HK-2 (cell line): ENCODE data around the gene CCDC63.

ENCODE experiments used
- DNase-seq: peaks from one replicate; pipeline ENCODE4 v3.0.0-alpha.2; 2018; ENCODE audit not compliant: unreplicated experiment

The CCDC63 gene

DNA sequence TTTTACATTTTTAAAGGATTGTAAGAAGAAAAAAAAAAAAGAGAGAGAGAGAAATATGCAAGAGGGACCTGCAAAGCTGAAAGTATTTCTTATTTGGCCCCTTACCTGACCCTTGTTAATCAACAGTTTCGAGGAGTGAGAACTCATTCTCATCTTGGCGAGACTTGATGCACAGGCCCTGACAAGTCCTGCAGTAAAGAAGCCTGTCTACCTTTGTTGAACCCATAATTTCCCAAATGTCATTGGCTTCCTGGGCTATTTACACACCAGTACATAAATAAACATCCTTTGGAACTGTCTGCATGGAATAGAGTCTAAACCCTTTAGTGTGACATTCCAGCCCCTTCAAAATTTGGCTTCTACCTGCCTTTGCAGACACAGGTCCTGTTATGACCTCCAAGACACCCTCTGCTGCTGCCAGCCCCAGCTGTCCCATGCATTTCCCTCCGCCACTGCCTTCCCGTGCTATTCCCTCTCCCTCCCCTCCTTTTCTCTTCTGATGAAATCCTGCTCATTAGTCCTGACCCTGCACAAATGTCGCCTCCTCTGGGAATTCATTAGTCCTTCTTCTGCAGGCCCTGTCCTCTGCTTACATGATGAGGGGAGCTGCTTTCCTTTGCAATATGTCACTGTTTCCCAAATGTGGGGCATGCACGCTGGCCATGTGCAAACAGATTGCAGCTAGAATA lies 38.5 kb downstream of the CCDC63 start:
- DNase-seq = no peak

DNA sequence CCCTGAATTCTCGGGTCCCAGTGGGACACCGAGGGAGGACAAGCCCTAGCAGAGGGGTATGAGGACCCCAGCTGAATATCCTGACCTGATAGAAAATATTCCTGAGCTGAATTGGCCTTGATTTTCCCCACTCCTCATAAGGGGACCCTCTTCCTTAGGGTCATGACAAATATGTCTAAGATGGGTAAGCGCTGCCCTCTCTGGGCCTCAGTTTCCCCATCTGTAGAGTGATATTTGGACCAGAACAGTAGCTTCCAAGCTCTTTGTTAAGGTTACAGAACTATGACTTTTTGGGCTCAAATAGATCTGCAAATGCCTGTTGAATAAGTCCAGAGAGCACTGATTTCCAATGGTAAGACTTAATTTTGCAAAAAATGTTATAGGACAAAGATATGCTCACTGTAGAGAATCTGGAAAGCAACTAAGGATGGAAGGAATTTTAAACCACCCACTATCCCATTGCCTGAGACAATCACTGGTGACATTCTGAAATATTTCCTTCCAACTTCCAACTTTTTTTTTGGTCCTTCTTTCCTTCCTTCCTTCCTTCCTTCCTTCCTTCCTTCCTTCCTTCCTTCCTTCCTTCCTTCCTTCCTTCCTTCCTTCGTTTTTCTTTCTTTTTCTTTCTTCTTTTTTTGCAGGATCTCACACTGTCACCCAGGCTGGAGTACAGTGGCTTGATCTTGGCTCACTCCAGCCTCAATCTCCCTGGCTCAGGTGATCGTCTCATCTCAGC lies 41.6 kb downstream of the CCDC63 start:
- no peak for DNase-seq

DNA sequence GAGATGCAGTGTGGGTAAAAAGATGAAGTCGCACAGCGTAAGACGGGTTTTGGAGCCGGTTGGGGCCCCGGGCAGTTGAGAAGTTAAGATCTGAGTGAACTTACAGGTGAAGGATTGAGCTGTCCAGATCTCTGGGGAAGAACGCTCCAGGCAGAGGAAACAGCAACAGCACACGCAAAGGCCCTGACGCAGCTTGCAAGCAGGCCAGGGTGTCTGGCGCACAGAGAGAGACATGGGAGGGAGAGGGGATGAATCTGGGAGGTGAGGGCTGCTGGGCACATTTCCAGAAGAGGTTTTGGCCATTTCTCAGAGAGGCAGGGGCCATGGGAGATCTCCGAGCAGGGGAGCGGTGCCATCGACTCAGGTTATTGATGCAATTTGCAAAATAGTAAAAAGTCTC lies 42.6 kb downstream of the CCDC63 start:
- DNase-seq = no peak

- no peak for DNase-seq
Measured at GRCh38 chr12:110893956-110894355, 47.2 kb downstream of the CCDC63 start.

DNA sequence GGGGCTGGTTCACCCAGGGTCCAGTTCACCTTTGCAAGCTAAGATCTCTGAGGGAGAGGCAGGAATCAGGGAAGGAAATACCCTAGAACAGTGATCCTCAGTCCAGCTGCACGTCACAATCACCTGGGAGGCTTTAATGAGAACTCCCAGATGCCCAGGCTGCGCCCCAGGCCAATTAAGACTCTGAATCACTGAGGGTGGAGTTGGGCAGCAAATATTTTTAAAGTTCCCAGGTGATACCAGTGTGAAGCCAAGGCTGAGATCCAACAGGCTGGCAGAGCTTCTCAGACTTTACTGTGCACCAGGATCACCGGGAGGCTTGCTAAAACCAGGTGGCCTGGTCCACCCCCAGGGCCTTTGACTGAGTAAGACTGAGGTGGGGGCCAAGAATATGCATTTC lies 49.8 kb downstream of the CCDC63 start:
- DNase-seq = no peak

GRCh38 chr12:110901401-110901800 lies 54.6 kb downstream of the CCDC63 start:
- DNase-seq = no peak

DNA sequence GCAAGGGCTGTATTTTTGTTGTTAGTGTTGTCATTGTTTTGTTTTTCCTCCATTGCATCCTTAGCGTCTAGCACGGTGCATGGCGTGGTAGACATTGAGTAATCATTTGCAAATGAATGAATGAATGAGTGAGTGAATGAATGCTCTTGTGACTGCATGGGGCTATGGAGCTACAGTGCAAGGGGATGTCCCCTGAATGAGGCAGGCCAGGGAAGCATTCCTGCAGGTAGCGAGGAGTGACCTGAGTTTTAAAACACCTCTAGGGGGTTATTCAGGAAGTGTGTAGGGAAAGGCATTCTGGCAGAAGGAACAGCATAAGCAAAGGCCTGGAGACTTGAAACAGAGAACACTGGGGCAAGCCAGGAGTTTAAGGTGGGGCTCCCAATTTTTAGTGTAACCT lies 56.7 kb downstream of the CCDC63 start:
- DNase-seq = no peak

- no peak for DNase-seq
Measured at GRCh38 chr12:110906083-110906482, 59.3 kb downstream of the CCDC63 start.

GRCh38 chr12:110906516-110906915 lies 59.7 kb downstream of the CCDC63 start:
- no peak for DNase-seq

DNA sequence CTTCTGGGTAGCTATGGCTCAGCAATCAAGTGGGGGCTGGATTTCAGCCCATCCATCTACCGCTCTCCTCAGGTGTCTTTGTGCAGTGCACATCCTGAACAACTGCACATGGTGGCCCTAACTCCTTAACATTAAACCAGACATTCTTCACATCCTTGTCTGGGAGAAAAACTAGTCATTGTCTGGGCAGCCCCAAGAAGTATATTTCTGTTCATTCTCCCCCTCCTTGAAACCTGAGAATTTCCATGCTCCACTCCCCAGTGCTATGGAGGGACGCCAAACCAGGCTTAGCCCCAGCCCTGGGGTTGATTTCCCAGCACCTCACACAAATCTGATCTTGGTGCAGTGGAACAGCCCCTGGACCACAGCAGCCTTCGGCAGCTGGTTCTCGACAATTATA lies 60.2 kb downstream of the CCDC63 start:
- no peak for DNase-seq

- no peak for DNase-seq
Measured at GRCh38 chr12:110907583-110907982, 60.8 kb downstream of the CCDC63 start.

DNA sequence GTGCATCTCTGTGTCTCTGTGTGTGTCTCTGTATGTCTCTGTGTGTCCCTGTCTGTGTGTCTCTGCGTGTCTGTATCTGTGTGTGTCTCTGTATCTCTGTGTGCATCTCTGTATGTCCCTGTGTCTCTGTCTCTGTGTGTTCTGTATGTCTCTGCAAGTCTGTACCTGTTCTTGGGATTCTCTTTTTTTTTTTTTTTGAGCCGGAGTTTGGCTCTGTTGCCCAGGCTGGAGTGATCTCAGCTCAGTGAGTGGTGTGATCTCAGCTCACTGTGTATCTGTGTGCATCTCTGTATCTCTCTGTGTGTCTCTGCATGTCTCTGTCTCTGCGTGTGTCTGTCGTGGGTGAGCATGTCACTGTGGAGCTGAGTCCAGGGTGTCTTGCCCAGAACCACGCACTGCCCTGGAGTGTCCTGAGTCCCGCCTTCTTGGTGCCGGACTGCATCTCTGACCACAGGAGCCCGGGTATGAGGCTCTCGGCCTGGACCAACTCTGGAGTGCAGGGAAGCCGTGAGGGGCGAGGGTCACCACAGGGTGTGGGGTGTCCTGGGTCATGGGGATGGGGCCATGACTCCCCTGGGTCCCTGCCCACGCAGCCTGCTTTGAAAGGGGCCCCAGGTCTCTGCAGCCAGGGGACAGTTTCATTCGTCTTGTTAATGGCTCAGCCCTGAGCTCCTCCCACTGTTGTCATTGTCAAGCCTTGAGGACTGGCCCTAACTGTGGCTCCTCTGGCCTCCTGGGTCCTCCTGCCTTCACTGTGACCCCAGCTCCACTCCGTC lies 61.8 kb downstream of the CCDC63 start:
- DNase-seq = no peak

- DNase-seq = no peak
Measured at GRCh38 chr12:110912263-110912662, 65.5 kb downstream of the CCDC63 start.

DNA sequence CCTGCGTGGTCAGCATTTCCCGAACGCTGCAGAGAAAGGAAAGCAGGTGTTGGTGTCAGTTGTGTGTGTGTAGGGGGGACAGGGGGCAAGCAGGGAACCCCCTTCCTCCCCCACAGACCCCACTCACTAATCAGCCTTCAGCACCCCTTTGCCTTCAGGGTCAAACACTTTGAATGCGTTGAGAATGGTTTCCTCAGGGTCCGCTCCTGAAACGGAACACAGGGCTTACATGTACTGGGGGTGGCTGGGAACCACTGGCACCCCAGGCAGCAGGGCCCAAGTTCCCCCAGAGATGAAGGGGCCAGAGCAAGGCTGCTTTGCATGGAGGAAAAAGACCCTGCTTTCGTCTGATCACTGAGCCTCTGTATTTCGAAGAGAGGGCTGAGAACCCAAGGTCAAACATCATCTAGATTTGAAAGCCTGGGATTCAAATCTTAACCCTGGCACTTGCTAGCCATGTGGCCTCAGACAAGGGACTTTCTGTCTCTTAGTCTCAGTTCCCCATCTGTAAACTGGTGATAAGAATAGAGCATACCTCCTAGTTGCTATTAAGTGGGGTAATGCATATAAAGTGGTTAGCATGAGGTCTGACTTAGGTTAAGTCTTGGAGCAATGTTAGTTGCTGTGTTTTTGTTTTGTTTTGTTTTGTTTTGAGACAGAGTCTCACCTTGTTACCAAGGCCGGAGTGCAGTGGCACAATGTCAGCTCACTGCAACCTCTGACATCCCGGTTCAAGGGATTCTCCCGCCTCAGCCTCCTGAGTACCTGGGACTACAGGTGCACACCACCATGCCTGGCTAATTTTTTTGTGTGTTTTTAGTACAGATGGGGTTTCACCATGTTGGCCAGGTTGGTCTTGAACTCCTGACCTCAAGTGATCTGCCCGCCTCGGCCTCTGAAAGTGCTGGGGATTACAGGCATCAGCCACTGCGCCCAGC lies 66.6 kb downstream of the CCDC63 start:
- DNase-seq = no peak

GRCh38 chr12:110916295-110916875 lies 69.6 kb downstream of the CCDC63 start:
- no peak for DNase-seq

GRCh38 chr12:110917467-110917866 lies 70.7 kb downstream of the CCDC63 start:
- peak; percentile 29 for DNase-seq

- no peak for DNase-seq
Measured at GRCh38 chr12:110917961-110918360, 71.2 kb downstream of the CCDC63 start.

DNA sequence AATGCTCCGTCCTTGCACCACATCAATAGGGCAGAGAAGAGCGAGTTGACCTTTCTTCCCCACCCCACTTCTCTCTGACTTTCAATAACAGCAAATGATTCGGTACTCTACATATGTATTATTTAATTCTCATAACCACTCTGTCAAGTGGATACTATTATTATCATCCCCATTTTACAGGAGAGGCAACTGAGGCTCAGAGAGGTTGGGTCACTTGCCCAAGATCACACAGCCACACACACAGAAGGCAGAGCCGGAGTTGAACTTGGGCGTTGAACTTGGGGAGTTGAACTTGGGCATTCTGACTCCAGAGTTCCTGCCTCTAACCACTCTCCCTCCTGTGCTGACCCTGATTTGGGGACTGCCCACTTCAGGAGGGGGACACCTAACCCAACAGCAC lies 72.9 kb downstream of the CCDC63 start:
- no peak for DNase-seq

- DNase-seq = no peak
Measured at GRCh38 chr12:110920324-110920910, 73.6 kb downstream of the CCDC63 start, which contains the start of gene MYL2. MYL2 (minus strand) TSS chr12:110920579; CDS start chr12:110920529, 50 bp downstream.

GRCh38 chr12:110921262-110921661 lies 74.5 kb downstream of the CCDC63 start:
- no peak for DNase-seq

DNA sequence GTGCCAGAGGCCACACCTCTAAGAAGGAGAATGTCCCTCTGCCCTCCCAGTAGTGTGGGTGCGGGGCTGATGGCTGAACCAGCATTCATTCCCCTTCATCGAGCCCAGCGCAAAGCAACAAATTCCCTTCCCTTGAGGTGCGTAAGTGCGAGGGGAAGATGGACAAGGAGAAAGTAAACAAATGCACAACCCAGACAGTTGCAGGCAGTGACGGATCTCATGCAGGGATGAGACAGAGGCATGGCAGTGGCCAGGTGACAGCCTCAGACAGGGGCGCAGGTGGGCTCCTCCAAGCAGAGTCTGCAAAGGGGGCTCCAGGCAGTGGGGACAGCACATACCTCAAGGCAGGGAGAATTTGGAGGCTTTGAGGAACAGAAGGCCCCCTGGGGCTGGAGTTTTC lies 75.9 kb downstream of the CCDC63 start:
- no peak for DNase-seq
